HepG2 (cell line): ENCODE results near the gene SAMD4A. TPM values are rescaled to one million over a fixed set of nuclear protein-coding genes. Genes with fewer than 3 reads are reported as not detected.

Experiments used
- ATAC-seq: fragments of 200-7000 bp; cut with Tn5 transposase; 3 replicates; pipeline ENCODE4 v1.9.1; 2020; ENCODE audit warnings: mild to moderate bottlenecking, moderate library complexity
- BruUV-seq: library from RNA; stranded (reverse); fragments of 400-500 nt; replicated peaks from 2 replicates; lab custom pipeline; 2021; lab: Mats Ljungman, UMichigan
- CTCF ChIA-PET: fragments of 300-600 bp; formaldehyde crosslinking; extraction: SDS; loops from one replicate; lab custom pipeline; 2021; ENCODE audit warnings: low total read pairs, inconsistent platforms, low intra/inter-chr PET ratio; lab: Yijun Ruan, JAX
- POLR2A ChIA-PET: fragments of 350-600 bp; sonication (Branson Sonifier 250); formaldehyde crosslinking; loops from one replicate; lab custom pipeline; 2020; ENCODE audit warnings: antibody characterized with exemption, inconsistent platforms; lab: Yijun Ruan, JAX
- DNase-seq: peaks from one replicate; pipeline ENCODE4 v3.0.0-alpha.2; 2015; ENCODE audit warnings: low spot score
- FAIRE-seq: peaks from 3 replicates; lab custom pipeline; 2011; peaks lifted over from hg19 to GRCh38; lab: Jason Lieb, UNC
- H2AFZ ChIP-seq: one replicate; pipeline ENCODE4 v1.6.1; 2011; ENCODE audit warnings: low read length, inconsistent platforms
- H3K27ac ChIP-seq: fragments of 300-600 bp; 3 replicates; pipeline ENCODE4 v1.8.0; 2011; ENCODE audit warnings: mixed run types, mild to moderate bottlenecking, mixed read lengths, low read length, inconsistent platforms; ENCODE audit not compliant: insufficient read depth; ENCODE audit errors: extremely low read length
- H3K27me3 ChIP-seq, 2 experiments: fragments of 200-600 bp in 1 of 2; 2 replicates in 1 of 2; 3 replicates in 1 of 2; pipeline versions ENCODE4 v1.6.0 to v1.8.0; 2011; ENCODE audit warnings: low read length in 2 of 2, mild to moderate bottlenecking in 2 of 2, moderate library complexity in 2 of 2, inconsistent platforms in 1 of 2; ENCODE audit not compliant: insufficient read depth in 2 of 2, control insufficient read depth in 1 of 2
- H3K36me3 ChIP-seq, 2 experiments: fragments of 200-600 bp in 1 of 2; replicated peaks in 1 of 2; 2 replicates in 1 of 2; 3 replicates in 1 of 2; pipeline versions ENCODE4 v1.5.1 to v1.8.0; 2011; ENCODE audit warnings: low read length in 2 of 2, inconsistent platforms in 1 of 2; ENCODE audit not compliant: insufficient read depth in 2 of 2, control insufficient read depth in 1 of 2
- H3K4me1 ChIP-seq: 2 replicates; pipeline ENCODE4 v1.5.1; 2012; ENCODE audit warnings: low read length, inconsistent platforms; ENCODE audit not compliant: insufficient read depth
- H3K4me2 ChIP-seq: 2 replicates; pipeline ENCODE4 v1.6.0; 2011; ENCODE audit warnings: low read depth, low read length, inconsistent platforms
- H3K4me3 ChIP-seq, 3 experiments: fragments of 200-600 bp in 1 of 3; sonication (generic), shearing (Covaris generic) in 1 of 3; replicated peaks in 1 of 3; 2 replicates each; pipeline ENCODE4 v1.5.1; 2011 to 2016; ENCODE audit warnings: low read length in 3 of 3, inconsistent platforms in 2 of 3, low read depth in 2 of 3, mild to moderate bottlenecking in 2 of 3, control low read depth in 1 of 3, mixed read lengths in 1 of 3; ENCODE audit not compliant: insufficient read depth in 1 of 3
- H3K79me2 ChIP-seq: one replicate; pipeline ENCODE4 v1.6.1; 2011; ENCODE audit warnings: low read length, inconsistent platforms; ENCODE audit not compliant: insufficient read depth
- H3K9ac ChIP-seq: 2 replicates; pipeline ENCODE4 v1.6.0; 2011; ENCODE audit warnings: mild to moderate bottlenecking, low read depth, low read length, inconsistent platforms; ENCODE audit not compliant: insufficient read depth
- H3K9me3 ChIP-seq: 2 replicates; pipeline ENCODE4 v1.5.1; 2012; ENCODE audit warnings: mild to moderate bottlenecking, low read length
- H4K20me1 ChIP-seq: 2 replicates; pipeline ENCODE4 v1.6.0; 2011; ENCODE audit warnings: inconsistent platforms, mild to moderate bottlenecking, low read length, moderate library complexity; ENCODE audit not compliant: insufficient read depth
- ETV5 ChIP-seq: IDR thresholded peaks from 2 replicates; pipeline ENCODE4 v1.6.1; 2018; ENCODE audit warnings: missing biosample characterization, missing genetic modification reagents, inconsistent platforms, borderline replicate concordance
- GPBP1L1 ChIP-seq: sonication (generic); formaldehyde crosslinking; IDR thresholded peaks from 2 replicates; pipeline ENCODE4 v1.5.0; 2020; ENCODE audit warnings: mild to moderate bottlenecking, missing genetic modification reagents
- IKZF5 ChIP-seq: IDR thresholded peaks from 2 replicates; pipeline ENCODE4 v1.6.1; 2018; ENCODE audit warnings: missing genetic modification reagents, mild to moderate bottlenecking, missing compliant biosample characterization
- NFAT5 ChIP-seq: sonication (generic); formaldehyde crosslinking; IDR thresholded peaks from 2 replicates; pipeline ENCODE4 v1.4.0; 2020; ENCODE audit warnings: missing genetic modification reagents
- PBX3 ChIP-seq: sonication (generic); formaldehyde crosslinking; IDR thresholded peaks from 2 replicates; pipeline ENCODE4 v1.8.1; 2023; ENCODE audit warnings: missing genetic modification reagents, inconsistent platforms, borderline replicate concordance
- POLR2AphosphoS2 ChIP-seq: IDR thresholded peaks from 2 replicates; pipeline ENCODE4 v1.6.1; 2011; ENCODE audit warnings: low read depth, low read length, improper control_type of control experiment
- ZBTB26 ChIP-seq: IDR thresholded peaks from 2 replicates; pipeline ENCODE4 v1.6.1; 2016; ENCODE audit warnings: missing compliant biosample characterization, missing genetic modification reagents, borderline replicate concordance
- ZEB1 ChIP-seq: IDR thresholded peaks from 2 replicates; pipeline ENCODE4 v1.6.1; 2012; ENCODE audit warnings: mild to moderate bottlenecking, low read depth, inconsistent platforms; ENCODE audit not compliant: insufficient replicate concordance
- ZNF354B ChIP-seq: sonication (generic); formaldehyde crosslinking; IDR thresholded peaks from 2 replicates; pipeline ENCODE4 v1.8.0; 2022; ENCODE audit warnings: mild to moderate bottlenecking, missing genetic modification reagents
- ZNF513 ChIP-seq: sonication (generic); formaldehyde crosslinking; conservative IDR thresholded peaks from 2 replicates; pipeline ENCODE4 v1.5.0; 2020; ENCODE audit warnings: missing genetic modification reagents
- ZNF768 ChIP-seq: sonication (generic); formaldehyde crosslinking; IDR thresholded peaks from 2 replicates; pipeline ENCODE4 v1.4.0; 2020; ENCODE audit warnings: missing genetic modification reagents
- WGBS: methylation state at CpG from one replicate; pipeline ENCODE4 v1.1.6; 2017; ENCODE audit warnings: low lambda C conversion rate; 5-methylcytosine and 5-hydroxymethylcytosine counted together
- in situ Hi-C: cut with HindIII; loops from 2 replicates; pipeline ENCODE4 v1.10.0; 2017; ENCODE audit warnings: low pct_unique_long_range_greater_than_20kb; ENCODE audit not compliant: extremely low pct_ligation_motif_present
- intact Hi-C: fragments of 100-400 bp; cut with micrococcal nuclease; formaldehyde crosslinking; loops from one replicate; pipeline ENCODE4 v1.10.0; 2022; ENCODE audit not compliant: unreplicated experiment
- polyA plus RNA-seq, 8 experiments: library from polyadenylated mRNA; depleted of rRNA in 3 of 8; stranded (reverse) in 7 of 8; unstranded in 1 of 8; fragments of >200 nt; fragmentation: Illumina TruSeq in 4 of 8; extraction: Trizol in 4 of 8; gene quantifications; 2 replicates each; pipeline versions ENCODE4 v1.2.1 to v1.2.3, GENCODE V29; 2011 to 2016; ENCODE audit warnings: low read depth in 4 of 8, missing spikeins in 1 of 8, mixed read lengths in 1 of 8; ENCODE audit not compliant: insufficient read depth in 1 of 8
- total RNA-seq, 5 experiments: library from RNA; depleted of rRNA; stranded (reverse); fragments of >200 nt; fragmentation: Illumina TruSeq; extraction: Trizol; gene quantifications; 2 replicates each; pipeline ENCODE4 v1.2.3, GENCODE V29; 2016; ENCODE audit warnings: low read depth in 1 of 5

SAMD4A gene
- total and polyA plus RNA-seq, 2 of the 13 experiments (the other 11 are each of a cell fraction or from before 2014, with no cell fraction given): 11.8 to 13.0 TPM

- no peak for TF ChIP-seq ETV5
Measured at GRCh38 chr14:54550514-54550913, 16.4 kb upstream of the SAMD4A start (continued).

- H3K4me3 ChIP-seq: no peak overlapping the region
- H3K79me2 ChIP-seq: no peaks in the 10 kb centered on the region
- no peaks in the 10 kb centered on the region for H3K36me3 ChIP-seq
- no peak for FAIRE-seq
- ATAC-seq: no peak
- ChIA-PET POLR2A (interaction anchor here (1.1 kb wide), 1 partner anchor 10 kb away, joined by 6 read pairs; no protein-coding TSS in a partner anchor), CTCF (no interaction called here)
- H4K20me1 ChIP-seq: no peaks in the 10 kb centered on the region
- H2AFZ ChIP-seq: no peak overlapping the region
- H3K9ac ChIP-seq: no peak overlapping the region
- no peaks in the 10 kb centered on the region for H3K9me3 ChIP-seq
- no peak overlapping the region for H3K4me2 ChIP-seq
- 88% methylated on average over 2 of the region's 2 CpGs for WGBS
- no peak for DNase-seq
- H3K4me1 ChIP-seq: peaks cover 31% of the 10 kb centered on the region
- in situ Hi-C loops: no loop called here
- intact Hi-C loops: no loop called here
- BruUV-seq: no TSS peak
- H3K27ac ChIP-seq: no peak overlapping the region
- no peaks in the 10 kb centered on the region for H3K27me3 ChIP-seq
- TF ChIP-seq ZNF513 (CRISPR knock-in tag) (no peak), ZNF354B (CRISPR knock-in tag) (no peak), IKZF5 (CRISPR knock-in tag) (no peak), ZBTB26 (CRISPR knock-in tag) (no peak), NFAT5 (CRISPR knock-in tag) (no peak), ZEB1 (no peak), PBX3 (no peak), ZNF768 (CRISPR knock-in tag) (no peak), GPBP1L1 (CRISPR knock-in tag) (no peak), POLR2AphosphoS2 (no peak)
Measured at GRCh38 chr14:54554401-54554800, 12.5 kb upstream of the SAMD4A start.
